ENCODE results near the gene SLC2A4RG. TPM values are rescaled to one million over a fixed set of nuclear protein-coding genes. Genes with fewer than 3 reads are reported as not detected.
"Not testable (repeated sequence)": the region's sequence is repeated elsewhere in the genome, so short reads cannot be mapped to it uniquely, and the experiment has no call there.

Gene SLC2A4RG
- total RNA-seq, 2 donors from 2014 or later: 30.5 to 35.1 TPM

DNA sequence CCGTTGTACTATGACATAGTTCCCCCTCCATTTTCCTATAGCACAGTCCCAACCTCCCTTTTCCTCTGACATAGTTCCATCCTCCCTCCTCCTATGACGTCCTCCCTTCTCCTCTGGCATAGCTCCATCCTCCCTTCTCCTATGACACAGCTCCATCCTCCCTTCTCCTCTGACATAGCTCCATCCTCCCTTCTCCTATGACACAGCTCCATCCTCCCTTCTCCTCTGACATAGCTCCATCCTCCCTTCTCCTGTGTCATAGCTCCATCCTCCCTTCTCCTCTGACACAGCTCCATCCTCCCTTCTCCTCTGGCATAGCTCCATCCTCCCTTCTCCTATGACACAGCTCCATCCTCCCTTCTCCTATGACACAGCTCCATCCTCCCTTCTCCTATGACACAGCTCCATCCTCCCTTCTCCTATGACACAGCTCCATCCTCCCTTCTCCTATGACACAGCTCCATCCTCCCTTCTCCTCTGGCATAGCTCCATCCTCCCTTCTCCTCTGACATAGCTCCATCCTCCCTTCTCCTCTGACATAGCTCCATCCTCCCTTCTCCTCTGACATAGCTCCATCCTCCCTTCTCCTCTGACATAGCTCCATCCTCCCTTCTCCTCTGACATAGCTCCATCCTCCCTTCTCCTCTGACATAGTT lies 16.5 kb upstream of the SLC2A4RG start:
- H3K9me3 Mint-ChIP-seq; H3K4me3 Mint-ChIP-seq; ATAC-seq (replicated peaks); H3K27me3 Mint-ChIP-seq; H3K27ac Mint-ChIP-seq: not testable (repeated sequence)
- Mint-ChIP-seq H3K4me1 (peaks cover 19% of the 10 kb centered on the region), H3K36me3 (ENCODE audit: low read depth) (peaks cover 77% of the 10 kb centered on the region)

DNA sequence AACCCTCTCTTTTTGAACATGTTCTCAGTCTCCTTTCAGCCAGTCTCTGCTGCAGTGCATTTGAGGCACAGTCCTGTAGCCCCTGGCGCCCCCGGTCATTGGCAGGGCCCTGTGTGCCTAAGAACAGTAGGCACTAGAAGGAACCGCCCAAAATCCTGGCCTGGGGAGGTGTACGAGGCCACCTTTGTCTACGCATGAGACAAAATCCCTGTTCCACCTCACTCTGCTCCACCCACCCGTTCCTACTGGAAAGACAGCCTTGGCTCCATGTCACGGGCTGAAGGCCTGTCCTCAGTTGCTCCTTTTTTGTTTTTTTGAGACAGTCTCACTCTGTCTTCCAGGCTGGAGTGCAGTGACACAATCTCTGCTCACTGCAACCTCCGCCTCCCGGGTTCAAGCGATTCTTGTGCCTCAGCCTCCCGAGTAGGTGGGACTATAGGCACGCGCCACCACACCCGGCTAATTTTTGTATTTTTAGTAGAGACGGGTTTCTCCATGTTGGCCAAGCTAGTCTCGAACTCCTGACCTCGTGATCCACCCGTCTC lies 9.3 kb upstream of the SLC2A4RG start:
- H3K36me3 Mint-ChIP-seq (ENCODE audit: low read depth): peaks cover 38% of the 10 kb centered on the region
- not testable (repeated sequence) for H3K9me3 Mint-ChIP-seq; ATAC-seq (replicated peaks); H3K27me3 Mint-ChIP-seq; H3K4me3 Mint-ChIP-seq; H3K27ac Mint-ChIP-seq
- H3K4me1 Mint-ChIP-seq: peaks cover 28% of the 10 kb centered on the region

DNA sequence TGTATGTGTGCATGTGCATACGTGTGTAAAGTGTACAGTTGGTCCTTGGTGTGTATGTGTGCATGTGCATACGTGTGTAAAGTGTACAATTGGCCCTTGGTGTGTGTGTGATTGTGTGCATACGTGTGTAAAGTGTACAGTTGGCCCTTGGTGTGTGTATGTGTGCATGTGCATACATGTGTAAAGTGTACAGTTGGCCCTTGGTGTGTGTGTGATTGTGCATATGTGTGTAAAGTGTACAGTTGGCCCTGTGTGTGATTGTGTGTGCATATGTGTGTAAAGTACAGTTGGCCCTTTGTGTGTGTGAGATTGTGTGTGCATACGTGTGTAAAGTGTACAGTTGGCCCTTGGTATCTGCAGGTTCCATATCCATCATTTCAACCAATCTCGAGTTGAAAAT lies 8.2 kb upstream of the SLC2A4RG start:
- Mint-ChIP-seq H3K36me3 (ENCODE audit: low read depth) (peaks cover 34% of the 10 kb centered on the region), H3K4me3 (no peak overlapping the region), H3K27me3 (no peaks in the 10 kb centered on the region), H3K9me3 (no peaks in the 10 kb centered on the region), H3K4me1 (peaks cover 29% of the 10 kb centered on the region), H3K27ac (no peak overlapping the region)
- no peak for ATAC-seq (replicated peaks)

DNA sequence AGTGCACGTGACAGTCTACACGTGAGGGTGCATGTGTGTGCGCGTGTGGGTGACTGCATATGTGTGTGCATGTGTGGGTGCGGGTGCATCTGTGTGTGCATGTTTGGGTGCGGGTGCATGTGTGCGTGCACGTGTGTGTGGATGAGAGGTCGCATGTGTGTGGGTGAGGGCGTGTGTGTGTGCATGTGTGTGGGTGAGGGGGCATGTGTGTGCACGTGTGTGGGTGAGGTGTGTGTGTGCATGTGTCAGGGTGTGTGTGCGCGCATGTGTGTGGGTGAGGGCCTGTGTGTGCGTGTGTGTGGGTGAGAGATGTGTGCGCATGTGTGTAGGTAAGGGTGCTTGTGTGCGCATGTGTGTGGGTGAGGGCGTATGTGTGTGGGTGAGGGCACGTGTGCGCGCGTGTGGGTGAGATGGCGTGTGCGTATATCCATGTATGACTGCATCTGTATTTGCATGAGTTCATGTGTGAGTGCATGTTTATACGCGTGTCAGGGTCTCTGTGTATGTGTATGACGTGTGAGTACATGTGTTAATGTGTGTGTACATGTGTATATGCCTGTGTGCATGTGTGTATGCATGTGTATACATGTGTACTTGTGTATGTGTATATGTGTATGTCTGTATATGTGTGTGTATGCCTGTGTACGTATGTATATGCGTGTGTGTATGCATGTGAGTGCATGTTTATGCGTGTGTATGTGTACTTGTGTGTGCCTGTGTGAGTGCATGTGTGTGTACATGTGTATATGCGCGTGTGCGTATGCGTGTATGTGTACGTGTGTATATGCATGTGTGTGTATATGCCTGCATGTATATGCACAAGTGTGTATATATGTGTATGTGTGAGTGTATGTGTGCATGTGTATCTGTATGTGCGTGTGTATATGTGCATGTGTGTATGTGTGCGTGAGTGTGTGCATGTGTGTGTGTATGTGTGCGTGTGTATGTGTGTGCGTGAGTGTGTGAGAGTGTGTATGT lies 7.2 kb upstream of the SLC2A4RG start:
- ATAC-seq (replicated peaks): no peak

DNA sequence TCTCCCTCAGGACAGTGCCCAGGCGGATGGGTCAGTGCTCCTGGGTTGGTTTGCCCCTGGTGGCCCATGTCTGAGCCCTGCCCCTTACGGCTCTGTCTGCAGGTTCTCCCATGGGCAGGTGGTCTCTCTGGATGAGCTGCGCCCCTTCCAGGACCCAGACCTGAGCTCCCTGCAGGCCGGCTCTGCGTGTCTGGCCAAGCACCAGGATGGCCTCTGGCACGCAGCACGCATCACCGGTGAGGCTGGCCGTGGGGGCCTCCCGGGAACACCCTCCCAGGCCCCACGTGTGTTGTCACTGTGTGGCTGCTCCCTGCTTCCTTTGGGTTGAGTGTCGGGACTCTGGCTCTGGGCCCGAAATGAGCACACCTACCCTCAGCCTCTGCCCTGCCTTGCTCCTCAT lies 6.5 kb upstream of the SLC2A4RG start:
- H3K4me3 Mint-ChIP-seq: no peak overlapping the region
- H3K27ac Mint-ChIP-seq: no peak overlapping the region
- H3K9me3 Mint-ChIP-seq: no peaks in the 10 kb centered on the region
- no peaks in the 10 kb centered on the region for H3K27me3 Mint-ChIP-seq
- peaks cover 24% of the 10 kb centered on the region for H3K4me1 Mint-ChIP-seq
- ATAC-seq (replicated peaks): no peak
- H3K36me3 Mint-ChIP-seq (ENCODE audit: low read depth): peaks cover 24% of the 10 kb centered on the region

More for the DNA sequence above, 7.2 kb upstream of the SLC2A4RG start:
- peaks cover 24% of the 10 kb centered on the region for H3K4me1 Mint-ChIP-seq
- no peaks in the 10 kb centered on the region for H3K9me3 Mint-ChIP-seq
- H3K27me3 Mint-ChIP-seq: no peaks in the 10 kb centered on the region
- H3K4me3 Mint-ChIP-seq: no peak overlapping the region
- H3K36me3 Mint-ChIP-seq (ENCODE audit: low read depth): peaks cover 26% of the 10 kb centered on the region
- H3K27ac Mint-ChIP-seq: no peak overlapping the region

DNA sequence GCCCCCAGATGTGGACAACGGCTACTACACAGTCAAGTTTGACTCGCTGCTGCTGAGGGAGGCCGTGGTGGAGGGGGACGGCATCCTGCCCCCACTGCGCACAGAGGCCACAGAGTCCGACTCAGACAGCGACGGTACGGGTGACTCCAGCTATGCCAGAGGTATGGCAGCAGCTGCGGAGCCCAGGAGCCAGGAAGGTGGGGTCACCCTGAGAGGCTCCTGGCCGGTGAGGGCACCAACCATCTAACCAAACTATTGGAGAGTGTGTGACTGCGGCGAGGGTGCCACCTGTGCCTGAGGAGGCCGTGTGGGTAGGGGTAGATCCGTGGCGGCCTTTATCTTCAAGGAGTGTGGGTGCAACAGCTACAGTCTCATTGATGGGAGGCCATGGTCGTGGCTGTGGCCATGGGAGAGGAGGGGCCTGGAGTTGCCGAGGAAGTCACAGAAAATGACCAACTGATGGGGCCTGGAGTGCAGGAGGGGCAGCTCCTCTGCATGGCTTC lies 5.9 kb upstream of the SLC2A4RG start:
- no peak for ATAC-seq (replicated peaks)
- H3K4me3 Mint-ChIP-seq: no peak overlapping the region
- H3K27ac Mint-ChIP-seq: no peak overlapping the region
- no peaks in the 10 kb centered on the region for H3K9me3 Mint-ChIP-seq
- peaks cover 19% of the 10 kb centered on the region for H3K36me3 Mint-ChIP-seq (ENCODE audit: low read depth)
- no peaks in the 10 kb centered on the region for H3K27me3 Mint-ChIP-seq
- peaks cover 19% of the 10 kb centered on the region for H3K4me1 Mint-ChIP-seq

DNA sequence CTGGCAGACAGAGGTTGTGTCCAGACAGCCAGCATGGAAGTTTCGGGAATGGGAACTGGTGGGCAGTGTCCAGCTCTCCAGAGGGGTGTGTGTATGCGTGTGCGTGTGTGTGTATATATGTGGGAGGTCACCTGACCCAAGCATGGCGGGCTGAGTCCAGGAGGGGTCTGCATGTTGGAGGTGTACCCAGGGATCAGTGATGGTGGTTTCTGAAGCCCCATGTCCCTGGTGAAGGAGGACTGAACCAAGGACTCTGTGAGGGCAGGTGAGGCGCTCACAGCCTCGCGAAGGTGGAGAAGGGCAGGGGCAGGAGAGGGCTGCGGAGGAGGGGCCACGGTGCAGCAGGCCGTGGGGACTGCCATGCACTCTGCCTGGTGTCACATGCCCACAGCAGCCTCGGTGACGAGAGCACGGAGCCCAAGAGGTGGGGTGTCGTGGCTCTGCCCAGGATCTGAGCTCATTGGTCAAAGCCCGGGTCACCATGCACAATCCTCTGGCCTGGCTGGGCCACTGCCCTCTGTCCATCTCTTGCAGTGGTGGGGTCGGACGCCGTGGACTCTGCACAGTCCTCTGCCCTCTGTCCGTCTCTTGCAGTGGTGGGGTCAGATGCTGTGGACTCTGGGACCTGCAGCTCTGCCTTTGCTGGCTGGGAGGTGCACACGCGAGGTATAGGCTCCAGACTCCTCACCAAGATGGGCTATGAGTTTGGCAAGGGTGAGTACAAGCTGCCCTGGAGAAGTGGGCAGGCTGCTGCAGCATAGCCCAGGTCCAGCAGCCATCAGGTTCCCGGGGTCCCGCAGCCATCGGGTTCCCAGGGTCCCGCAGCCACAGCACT lies 5.2 kb upstream of the SLC2A4RG start:
- Mint-ChIP-seq H3K27ac (no peak overlapping the region), H3K4me3 (no peak overlapping the region), H3K9me3 (no peaks in the 10 kb centered on the region), H3K27me3 (no peaks in the 10 kb centered on the region), H3K36me3 (ENCODE audit: low read depth) (peaks cover 18% of the 10 kb centered on the region), H3K4me1 (peaks cover 17% of the 10 kb centered on the region)
- no peak for ATAC-seq (replicated peaks)

DNA sequence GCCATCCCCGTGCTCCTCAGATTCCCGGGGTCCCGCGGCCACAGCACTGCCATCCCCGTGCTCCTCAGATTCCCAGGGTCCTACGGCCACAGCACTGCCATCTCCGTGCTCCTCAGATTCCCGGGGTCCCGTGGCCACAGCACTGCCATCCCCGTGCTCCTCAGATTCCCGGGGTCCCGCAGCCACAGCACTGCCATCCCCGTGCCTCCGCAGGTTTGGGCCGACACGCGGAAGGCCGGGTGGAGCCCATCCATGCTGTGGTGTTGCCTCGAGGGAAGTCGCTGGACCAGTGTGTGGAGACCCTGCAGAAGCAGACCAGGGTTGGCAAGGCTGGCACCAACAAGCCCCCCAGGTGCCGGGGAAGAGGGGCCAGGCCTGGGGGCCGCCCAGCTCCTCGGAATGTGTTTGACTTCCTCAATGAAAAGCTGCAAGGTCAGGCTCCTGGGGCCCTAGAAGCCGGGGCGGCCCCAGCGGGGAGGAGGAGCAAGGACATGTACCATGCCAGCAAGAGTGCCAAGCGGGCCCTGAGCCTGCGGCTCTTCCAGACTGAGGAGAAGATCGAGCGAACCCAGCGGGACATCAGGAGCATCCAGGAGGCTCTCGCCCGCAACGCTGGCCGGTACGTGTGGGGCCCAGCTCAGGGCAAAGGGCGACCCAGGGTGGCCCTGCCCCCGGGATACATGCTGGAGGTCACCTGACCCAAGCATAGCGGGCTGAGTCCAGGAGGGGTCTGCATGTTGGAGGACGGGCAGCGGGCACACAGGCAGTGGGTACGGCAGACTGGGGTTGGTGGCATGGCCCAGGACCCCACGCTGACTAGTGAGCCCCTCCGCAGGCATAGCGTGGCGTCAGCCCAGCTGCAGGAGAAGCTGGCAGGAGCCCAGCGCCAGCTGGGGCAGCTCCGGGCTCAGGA lies 4.4 kb upstream of the SLC2A4RG start:
- Mint-ChIP-seq H3K4me3 (peak overlapping the region; percentile 66), H3K36me3 (ENCODE audit: low read depth) (peaks cover 13% of the 10 kb centered on the region)

DNA sequence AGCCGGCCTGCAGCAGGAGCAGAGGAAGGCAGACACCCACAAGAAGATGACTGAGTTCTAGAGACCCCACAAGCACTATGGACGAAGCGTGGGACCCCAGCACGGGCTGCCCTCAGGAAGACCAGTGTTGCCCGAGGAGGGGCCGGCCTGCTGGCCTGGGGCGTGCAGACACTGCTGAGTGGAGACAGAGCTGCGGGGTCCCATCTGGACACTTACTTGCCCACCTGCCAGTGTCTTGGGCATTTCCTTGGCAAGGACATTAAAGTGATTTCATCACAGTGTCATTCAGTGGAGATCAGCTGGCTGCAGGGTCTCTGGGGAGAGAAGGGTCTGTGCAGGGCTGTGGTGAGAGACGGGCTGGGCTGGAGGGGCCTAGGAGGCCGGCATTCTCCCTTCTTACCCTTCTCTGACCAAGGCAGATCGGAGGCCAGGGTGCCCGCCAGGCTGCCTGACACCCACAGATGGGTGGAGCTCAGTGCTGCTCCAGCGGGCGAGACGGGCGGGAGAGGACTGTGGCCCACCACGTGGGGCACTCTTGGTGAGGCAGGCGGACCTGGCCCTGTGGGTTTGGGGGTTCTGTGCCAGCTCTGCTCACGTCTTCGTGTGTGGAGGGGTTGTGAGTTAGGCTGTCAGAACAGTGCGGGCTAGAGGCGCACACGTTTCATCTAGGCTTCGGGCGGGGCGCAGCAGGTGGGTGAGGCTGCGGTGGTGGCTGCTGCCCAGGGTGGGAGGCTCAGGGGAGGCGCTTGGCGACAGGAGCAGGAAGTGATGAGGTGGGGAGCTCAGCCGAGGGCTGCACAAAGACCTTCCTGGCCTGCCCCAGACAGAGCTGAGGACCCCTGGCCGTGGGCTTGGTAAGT lies 3.5 kb upstream of the SLC2A4RG start, which contains the start of gene LIME1:
Gene LIME1, plus strand, starts transcription at position 806 of the 860 bp plus-strand sequence. CDS start 886 bp downstream, outside the sequence.
- H3K27me3 Mint-ChIP-seq: no peaks in the 10 kb centered on the region

More for the DNA sequence above, 4.4 kb upstream of the SLC2A4RG start:
- Mint-ChIP-seq H3K27ac (no peak overlapping the region), H3K9me3 (no peaks in the 10 kb centered on the region), H3K27me3 (no peaks in the 10 kb centered on the region), H3K4me1 (peaks cover 13% of the 10 kb centered on the region)
- ATAC-seq (replicated peaks): no peak

DNA sequence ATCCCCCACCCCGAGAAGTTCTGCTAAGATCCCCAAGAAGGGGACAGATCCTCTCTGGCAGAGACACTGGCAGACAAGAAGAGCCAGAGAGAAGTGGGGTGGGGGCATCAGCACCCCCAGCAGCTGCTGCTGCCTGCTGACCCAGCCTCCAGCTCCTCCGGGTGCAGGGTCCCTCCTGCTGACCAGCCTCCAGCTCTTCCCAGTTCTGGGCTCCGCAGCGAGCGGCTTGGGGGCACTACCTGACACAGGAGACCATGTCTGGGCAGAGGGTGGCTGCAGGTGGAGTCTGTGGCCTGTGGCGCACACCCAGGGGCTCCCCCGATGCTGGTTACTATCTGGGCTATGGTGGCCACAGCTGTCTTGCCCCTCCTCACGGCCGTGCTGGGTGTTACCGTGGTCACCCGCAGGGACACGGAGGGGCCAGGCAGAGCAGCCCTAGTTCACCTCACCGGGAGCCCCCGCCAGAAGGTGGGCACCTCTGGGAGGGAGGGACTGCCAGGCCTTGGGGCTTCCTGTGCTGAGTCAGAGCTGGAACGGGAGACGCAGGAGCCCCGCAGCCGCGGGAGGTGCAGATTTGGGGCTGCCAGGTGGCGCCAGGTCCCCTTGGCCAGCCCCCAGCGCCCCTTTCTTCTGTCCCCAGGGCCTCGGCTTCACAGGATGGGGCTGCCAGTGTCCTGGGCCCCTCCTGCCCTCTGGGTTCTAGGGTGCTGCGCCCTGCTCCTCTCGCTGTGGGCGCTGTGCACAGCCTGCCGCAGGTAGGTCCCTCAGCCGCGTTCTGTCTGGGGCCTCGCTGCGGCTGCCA lies 2.5 kb upstream of the SLC2A4RG start:
- H3K4me1 Mint-ChIP-seq: peaks cover 13% of the 10 kb centered on the region
- H3K36me3 Mint-ChIP-seq (ENCODE audit: low read depth): peaks cover 13% of the 10 kb centered on the region
- H3K4me3 Mint-ChIP-seq: peak overlapping the region; percentile 66
- H3K27ac Mint-ChIP-seq: peak overlapping the region; percentile 49
- peak; percentile 20 for ATAC-seq (replicated peaks)
- no peaks in the 10 kb centered on the region for H3K9me3 Mint-ChIP-seq
- H3K27me3 Mint-ChIP-seq: no peaks in the 10 kb centered on the region

More for the DNA sequence above, 3.5 kb upstream of the SLC2A4RG start, which contains the start of gene LIME1:
- H3K9me3 Mint-ChIP-seq: no peaks in the 10 kb centered on the region
- H3K36me3 Mint-ChIP-seq (ENCODE audit: low read depth): peaks cover 13% of the 10 kb centered on the region
- ATAC-seq (replicated peaks): peak; percentile 15
- H3K4me3 Mint-ChIP-seq: peak within 1 kb of the TSS; percentile 66
- H3K4me1 Mint-ChIP-seq: peaks cover 13% of the 10 kb centered on the region
- H3K27ac Mint-ChIP-seq: peak within 1 kb of the TSS; percentile 49

DNA sequence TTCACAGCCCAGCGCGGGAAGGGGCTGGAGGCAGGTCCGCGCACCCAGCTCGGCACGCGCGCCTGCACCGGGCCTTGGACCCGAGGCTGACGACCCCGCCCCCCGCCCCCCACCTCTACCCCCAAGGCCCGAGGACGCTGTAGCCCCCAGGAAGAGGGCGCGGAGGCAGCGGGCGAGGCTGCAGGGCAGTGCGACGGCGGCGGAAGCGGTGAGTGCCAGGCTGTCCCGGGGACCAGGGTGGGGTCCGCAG lies 2.0 kb upstream of the SLC2A4RG start:
- Mint-ChIP-seq H3K36me3 (ENCODE audit: low read depth) (peaks cover 13% of the 10 kb centered on the region), H3K4me3 (no peak overlapping the region), H3K27me3 (no peaks in the 10 kb centered on the region), H3K4me1 (peaks cover 13% of the 10 kb centered on the region), H3K27ac (no peak overlapping the region), H3K9me3 (no peaks in the 10 kb centered on the region)
- no peak for ATAC-seq (replicated peaks)
